ENCODE measurements around the gene RAX2.

RAX2 gene

DNA sequence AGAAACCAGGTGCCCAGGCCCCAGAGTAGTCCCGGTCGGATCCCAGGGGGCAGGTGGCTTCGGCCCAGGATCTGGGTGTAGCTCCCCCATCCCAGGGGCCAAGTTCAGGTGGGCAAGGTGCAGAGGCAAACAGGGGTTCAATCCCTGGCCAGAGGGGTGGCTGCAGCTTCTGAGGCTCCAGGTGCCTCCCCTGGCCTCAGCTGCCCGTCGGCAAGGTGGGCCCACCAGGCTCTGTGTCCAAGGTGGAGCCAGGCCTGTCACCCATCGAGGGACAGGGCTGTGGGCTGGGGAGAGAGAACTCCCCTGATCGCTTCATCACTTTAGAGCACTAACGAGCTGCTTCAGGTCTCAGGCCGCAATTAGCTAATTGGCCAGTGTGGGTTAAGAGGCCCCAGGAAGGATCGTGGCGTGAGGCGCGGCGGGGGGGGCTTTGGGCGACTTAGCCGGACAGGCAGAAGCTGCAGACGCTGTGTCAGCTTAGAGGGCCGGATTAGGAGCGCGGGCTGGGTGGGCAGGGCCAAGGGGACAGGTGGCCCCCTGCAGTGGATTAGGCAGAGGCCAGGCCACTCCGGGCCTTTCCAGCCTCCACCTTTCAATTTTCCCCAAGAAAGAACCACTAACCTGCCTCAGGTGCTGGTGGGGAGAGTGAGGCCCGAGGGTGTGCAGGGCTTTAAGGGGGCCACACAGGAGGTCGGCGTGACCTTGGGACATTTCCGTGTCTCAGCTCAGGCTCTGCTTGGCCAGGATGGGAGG, 2.8 kb upstream of the RAX2 start:
- H3K9ac ChIP-seq (ENCODE audit: low read depth, low read length): no peak overlapping the region
- no peaks in the 10 kb centered on the region for H3K4me1 ChIP-seq (ENCODE audit: insufficient read depth, low read length)
- H3K79me2 ChIP-seq (ENCODE audit: insufficient read depth, low read length): no peaks in the 10 kb centered on the region
- H3K27ac ChIP-seq (ENCODE audit: low read length): no peak overlapping the region
- no peaks in the 10 kb centered on the region for H4K20me1 ChIP-seq (ENCODE audit: insufficient read depth, low read length)
- no peak overlapping the region for H2AFZ ChIP-seq (ENCODE audit: low read depth, low read length)
- no peak for ATAC-seq (ENCODE audit: insufficient read depth, low read depth)
- no peak for TF ChIP-seq EZH2 (IDR thresholded peaks at IDR 0.05; ENCODE audit: borderline replicate concordance, low read depth, low read length, severe bottlenecking)
- TF ChIP-seq, protein P1, sequence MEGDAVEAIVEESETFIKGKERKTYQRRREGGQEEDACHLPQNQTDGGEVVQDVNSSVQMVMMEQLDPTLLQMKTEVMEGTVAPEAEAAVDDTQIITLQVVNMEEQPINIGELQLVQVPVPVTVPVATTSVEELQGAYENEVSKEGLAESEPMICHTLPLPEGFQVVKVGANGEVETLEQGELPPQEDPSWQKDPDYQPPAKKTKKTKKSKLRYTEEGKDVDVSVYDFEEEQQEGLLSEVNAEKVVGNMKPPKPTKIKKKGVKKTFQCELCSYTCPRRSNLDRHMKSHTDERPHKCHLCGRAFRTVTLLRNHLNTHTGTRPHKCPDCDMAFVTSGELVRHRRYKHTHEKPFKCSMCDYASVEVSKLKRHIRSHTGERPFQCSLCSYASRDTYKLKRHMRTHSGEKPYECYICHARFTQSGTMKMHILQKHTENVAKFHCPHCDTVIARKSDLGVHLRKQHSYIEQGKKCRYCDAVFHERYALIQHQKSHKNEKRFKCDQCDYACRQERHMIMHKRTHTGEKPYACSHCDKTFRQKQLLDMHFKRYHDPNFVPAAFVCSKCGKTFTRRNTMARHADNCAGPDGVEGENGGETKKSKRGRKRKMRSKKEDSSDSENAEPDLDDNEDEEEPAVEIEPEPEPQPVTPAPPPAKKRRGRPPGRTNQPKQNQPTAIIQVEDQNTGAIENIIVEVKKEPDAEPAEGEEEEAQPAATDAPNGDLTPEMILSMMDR (IDR thresholded peaks at IDR 0.05; ENCODE audit: borderline replicate concordance, extremely low read depth, low read length, poor library complexity, severe bottlenecking): no peak
- no peak overlapping the region for H3K4me3 ChIP-seq (ENCODE audit: low read depth in 1 of 2, low read length in 2 of 2)
- no peaks in the 10 kb centered on the region for H3K9me3 ChIP-seq (ENCODE audit: insufficient read depth, low read length, severe bottlenecking)
- H3K4me2 ChIP-seq (ENCODE audit: insufficient read depth, low read length): no peak overlapping the region
- H3K27me3 ChIP-seq (ENCODE audit: insufficient read depth, low read length, poor library complexity): no peaks in the 10 kb centered on the region
- H3K36me3 ChIP-seq (ENCODE audit: insufficient read depth, low read length): no peaks in the 10 kb centered on the region
- no peak for DNase-seq

DNA sequence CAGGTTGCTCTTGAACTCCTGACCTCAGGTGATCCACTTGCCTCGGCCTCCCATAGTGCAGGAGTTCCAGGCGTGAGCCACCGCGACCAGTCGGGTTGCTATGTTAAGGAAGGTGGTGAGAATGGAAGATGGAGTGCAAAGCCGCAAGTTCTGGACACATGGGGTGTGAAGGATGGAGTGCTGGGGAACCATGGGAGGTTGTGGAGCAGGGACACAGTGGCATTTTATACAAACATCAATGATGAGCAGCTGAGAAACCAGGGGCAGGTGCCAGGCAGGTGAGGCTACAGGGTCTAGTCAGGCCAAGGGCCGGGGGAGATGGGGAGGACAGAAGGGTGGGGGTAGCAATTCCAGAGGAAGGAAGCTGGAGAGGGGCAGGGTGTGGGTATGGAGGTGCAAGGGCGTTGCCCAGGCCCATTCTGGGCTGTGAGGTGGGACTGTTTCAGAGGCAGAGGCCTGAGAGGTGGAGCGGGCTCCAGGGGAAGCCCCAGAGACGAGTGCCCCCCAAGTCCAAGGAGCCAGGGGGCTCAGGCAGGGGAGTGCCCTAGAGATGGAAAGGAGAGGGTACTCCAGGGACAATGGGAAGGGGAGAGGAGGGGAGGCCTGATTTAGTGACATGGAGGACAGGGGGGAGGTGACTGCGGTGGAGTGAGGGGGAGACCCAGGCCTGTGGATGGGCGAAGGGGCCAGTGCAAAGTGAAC, 1.9 kb upstream of the RAX2 start:
- H2AFZ ChIP-seq (ENCODE audit: low read depth, low read length): no peak overlapping the region

DNA sequence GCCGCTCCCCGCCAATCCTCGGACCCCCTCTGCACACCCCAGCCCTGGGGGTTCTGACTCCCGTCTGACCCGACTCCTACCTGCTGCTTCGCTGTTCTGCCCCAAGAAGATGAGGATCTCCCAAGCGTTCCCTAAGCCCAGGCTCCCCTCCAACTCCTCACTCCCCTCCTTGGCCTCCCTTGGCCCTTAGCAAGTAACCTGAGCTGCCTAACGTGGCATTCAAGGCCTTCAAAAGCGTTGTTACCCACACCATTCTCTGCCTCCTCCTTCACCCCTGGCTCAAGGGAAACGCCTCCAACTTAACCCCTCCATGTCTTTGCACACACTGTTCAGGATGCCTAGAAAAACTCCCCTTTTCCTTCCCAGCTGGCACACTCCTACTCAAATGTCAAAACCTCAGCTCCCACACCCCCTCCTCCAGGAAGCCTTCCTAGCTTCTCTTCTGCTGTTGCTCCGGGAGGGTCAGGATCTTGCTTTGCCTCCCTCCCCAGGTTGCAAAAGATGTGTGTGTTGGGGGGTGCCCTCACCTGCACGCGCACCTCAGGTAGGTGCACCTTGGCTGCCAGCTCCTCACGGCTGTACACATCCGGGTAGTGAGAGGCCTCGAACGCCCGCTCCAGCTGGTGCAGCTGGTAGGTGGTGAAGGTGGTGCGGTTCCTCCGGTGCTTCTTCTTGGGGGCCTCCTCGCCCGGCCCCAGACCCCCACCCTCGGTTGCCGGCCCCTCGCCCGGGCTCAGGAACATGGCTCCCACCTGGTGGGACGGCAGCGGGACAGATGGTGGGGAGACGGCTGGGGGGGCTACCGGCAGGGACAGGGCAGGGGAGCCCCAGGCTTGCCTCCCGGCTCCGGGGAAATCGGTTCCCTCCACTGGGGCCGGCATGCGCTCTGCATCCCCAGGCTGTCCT, 775 bp downstream of the RAX2 start:
- Histone ChIP-seq H3K27me3 (ENCODE audit: insufficient read depth, low read length, poor library complexity) (no peaks in the 10 kb centered on the region), H3K36me3 (ENCODE audit: insufficient read depth, low read length) (peaks cover 28% of the 10 kb centered on the region), H3K9ac (ENCODE audit: low read depth, low read length) (no peak overlapping the region), H3K9me3 (ENCODE audit: insufficient read depth, low read length, severe bottlenecking) (no peaks in the 10 kb centered on the region), H4K20me1 (ENCODE audit: insufficient read depth, low read length) (no peaks in the 10 kb centered on the region), H2AFZ (ENCODE audit: low read depth, low read length) (no peak overlapping the region), H3K4me2 (ENCODE audit: insufficient read depth, low read length) (no peak overlapping the region), H3K4me3 (ENCODE audit: low read depth in 1 of 2, low read length in 2 of 2) (no peak overlapping the region), H3K79me2 (ENCODE audit: insufficient read depth, low read length) (no peaks in the 10 kb centered on the region), H3K27ac (ENCODE audit: low read length) (no peak overlapping the region), H3K4me1 (ENCODE audit: insufficient read depth, low read length) (no peaks in the 10 kb centered on the region)
- DNase-seq (no peak), ATAC-seq (ENCODE audit: insufficient read depth, low read depth) (no peak)
- TF ChIP-seq EZH2 (IDR thresholded peaks at IDR 0.05; ENCODE audit: borderline replicate concordance, low read depth, low read length, severe bottlenecking): no peak
- TF ChIP-seq, protein P1 (IDR thresholded peaks at IDR 0.05; ENCODE audit: borderline replicate concordance, extremely low read depth, low read length, poor library complexity, severe bottlenecking): no peak

More for the DNA sequence above, 1.9 kb upstream of the RAX2 start:
- no peak overlapping the region for H3K27ac ChIP-seq (ENCODE audit: low read length)
- H3K27me3 ChIP-seq (ENCODE audit: insufficient read depth, low read length, poor library complexity): no peaks in the 10 kb centered on the region
- no peaks in the 10 kb centered on the region for H4K20me1 ChIP-seq (ENCODE audit: insufficient read depth, low read length)
- no peaks in the 10 kb centered on the region for H3K9me3 ChIP-seq (ENCODE audit: insufficient read depth, low read length, severe bottlenecking)
- no peak overlapping the region for H3K4me3 ChIP-seq (ENCODE audit: low read depth in 1 of 2, low read length in 2 of 2)
- no peak overlapping the region for H3K9ac ChIP-seq (ENCODE audit: low read depth, low read length)
- H3K79me2 ChIP-seq (ENCODE audit: insufficient read depth, low read length): no peaks in the 10 kb centered on the region
- H3K4me2 ChIP-seq (ENCODE audit: insufficient read depth, low read length): no peak overlapping the region
- DNase-seq: no peak
- H3K4me1 ChIP-seq (ENCODE audit: insufficient read depth, low read length): no peaks in the 10 kb centered on the region
- no peak for ATAC-seq (ENCODE audit: insufficient read depth, low read depth)
- 0 out of 2 replicates have a peak, but pooled peaks cover 7% of the 10 kb centered on the region for H3K36me3 ChIP-seq (ENCODE audit: insufficient read depth, low read length)
- TF ChIP-seq EZH2 (IDR thresholded peaks at IDR 0.05; ENCODE audit: borderline replicate concordance, low read depth, low read length, severe bottlenecking): no peak
- TF ChIP-seq, protein P1 (IDR thresholded peaks at IDR 0.05; ENCODE audit: borderline replicate concordance, extremely low read depth, low read length, poor library complexity, severe bottlenecking): no peak

All from DND-41 (cell line).